ENCODE results near the gene UBAC2.

The UBAC2 gene

GRCh38 chr13:99355267-99356011 is 154.8 kb downstream of the UBAC2 start:
- Histone ChIP-seq H3K27ac (peak overlapping the region in 1 of 2 donors; percentile 68), H3K4me3 (peak overlapping the region; percentile 52)
- no peak for TF ChIP-seq CTCF (IDR thresholded peaks at IDR 0.05)
- no peak for DNase-seq (ENCODE audit: low spot score)

DNA sequence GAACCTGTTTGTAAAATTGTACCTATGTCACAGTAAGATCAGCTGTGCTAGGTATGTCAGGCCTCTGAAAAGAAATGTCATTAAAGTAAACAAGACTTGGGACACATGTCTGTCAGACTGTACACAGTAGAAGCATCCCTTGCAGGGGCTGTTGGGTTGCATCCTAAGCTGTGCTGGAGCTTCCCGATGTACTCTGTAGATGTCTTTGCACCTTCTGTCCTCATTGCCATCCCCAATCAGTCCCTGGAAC is 155.3 kb downstream of the UBAC2 start:
- no peak for DNase-seq (ENCODE audit: low spot score)
- Histone ChIP-seq H3K27ac (peak overlapping the region in 1 of 2 donors; percentile 68), H3K4me3 (peak overlapping the region; percentile 52)
- TF ChIP-seq CTCF (IDR thresholded peaks at IDR 0.05), result no peak

- no peak for TF ChIP-seq CTCF (IDR thresholded peaks at IDR 0.05)
- no peak for DNase-seq (ENCODE audit: low spot score)
- Histone ChIP-seq H3K27ac (peak overlapping the region in 1 of 2 donors; percentile 68), H3K4me3 (peak overlapping the region; percentile 52)
These were observed 155.8 kb downstream of the UBAC2 start for GRCh38 chr13:99356262-99357091.

GRCh38 chr13:99357131-99357596 is 156.5 kb downstream of the UBAC2 start:
- DNase-seq (ENCODE audit: low spot score), result no peak
- peak overlapping the region in 1 of 2 donors; percentile 61 for H3K27ac ChIP-seq
- H3K4me3 ChIP-seq, result no peak overlapping the region
- TF ChIP-seq CTCF (IDR thresholded peaks at IDR 0.05), result no peak

- DNase-seq (ENCODE audit: low spot score), result no peak
- peak overlapping the region in 1 of 2 donors; percentile 61 for H3K27ac ChIP-seq
- no peak overlapping the region for H3K4me3 ChIP-seq
- no peak for TF ChIP-seq CTCF (IDR thresholded peaks at IDR 0.05)
These were observed 157.3 kb downstream of the UBAC2 start for GRCh38 chr13:99357941-99358340.

DNA sequence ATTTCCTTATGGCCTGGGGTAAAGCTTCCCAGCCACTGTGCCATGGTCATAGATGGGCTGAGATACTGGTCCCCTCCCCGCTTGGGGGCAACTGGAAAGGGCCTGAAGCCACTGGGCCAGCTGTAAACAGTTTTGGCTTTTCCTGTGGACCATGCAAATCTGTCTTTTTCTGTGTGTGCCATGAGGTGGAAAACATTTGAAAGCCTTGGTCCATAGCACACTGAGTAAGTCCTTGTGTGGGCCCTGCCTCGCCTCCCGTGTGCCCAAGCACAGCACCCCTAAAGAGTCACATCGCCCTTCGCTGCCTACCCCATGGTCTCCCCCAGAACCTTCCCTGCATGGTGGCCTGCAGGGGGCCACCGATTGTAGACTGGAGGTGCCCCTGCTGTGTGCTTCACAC is 158.9 kb downstream of the UBAC2 start:
- H3K27ac ChIP-seq, result no peak overlapping the region
- no peak for TF ChIP-seq CTCF (IDR thresholded peaks at IDR 0.05)
- DNase-seq (ENCODE audit: low spot score), result no peak
- no peak overlapping the region for H3K4me3 ChIP-seq

All from coronary artery (tissue), 2 donors.